Lower lobe of right lung (tissue), 2 donors: ENCODE measurements around the gene IRAG1. TPM values are rescaled to one million over a fixed set of nuclear protein-coding genes. Genes with fewer than 3 reads are reported as not detected.

Source experiments
- ATAC-seq, 2 donors: fragments of 200-7000 bp; cut with Tn5 transposase; one replicate each; pipeline ENCODE4 v1.9.1; 2020 to 2022; ENCODE audit warnings: mild to moderate bottlenecking in 2 of 2, moderate library complexity in 2 of 2
- DNase-seq: peaks from one replicate; pipeline ENCODE4 v3.0.0-alpha.2; 2020
- H3K27ac ChIP-seq: fragments of 200-600 bp; one replicate; pipeline ENCODE4 v1.8.0; 2022
- H3K27me3 ChIP-seq: fragments of 200-600 bp; one replicate; pipeline ENCODE4 v1.8.0; 2022; ENCODE audit warnings: low read depth
- H3K36me3 ChIP-seq: fragments of 200-600 bp; one replicate; pipeline ENCODE4 v1.8.0; 2022; ENCODE audit warnings: mild to moderate bottlenecking
- H3K4me1 ChIP-seq: fragments of 200-600 bp; one replicate; pipeline ENCODE4 v1.8.0; 2022
- H3K4me3 ChIP-seq: fragments of 200-600 bp; one replicate; pipeline ENCODE4 v1.8.0; 2022; ENCODE audit warnings: mild to moderate bottlenecking
- H3K9me3 ChIP-seq: fragments of 200-600 bp; one replicate; pipeline ENCODE4 v1.8.0; 2022
- intact Hi-C: fragments of 100-400 bp; cut with DNase I; formaldehyde crosslinking; loops from one replicate; pipeline ENCODE4 v1.11.0; 2022
- total RNA-seq: library from RNA; stranded (reverse); fragmentation: NEBNext Ultra II Directional; extraction: Animal tissue kit (Norgen Biotek cat#: 25700); gene quantifications from one replicate; pipeline ENCODE4 v1.2.1, GENCODE V29; 2021
- TF ChIP-seq, protein P1 (sequence below): fragments of 200-600 bp; IDR thresholded peaks from one replicate; pipeline ENCODE4 v1.8.0; 2022; ENCODE audit warnings: antibody characterized with exemption, mild to moderate bottlenecking
- donor health status: DM: no; HTN: yes; CAD: no; lungs with severe emphysema.

The IRAG1 gene
- total RNA-seq, 1 donor from 2014 or later: 12.9 TPM

DNA sequence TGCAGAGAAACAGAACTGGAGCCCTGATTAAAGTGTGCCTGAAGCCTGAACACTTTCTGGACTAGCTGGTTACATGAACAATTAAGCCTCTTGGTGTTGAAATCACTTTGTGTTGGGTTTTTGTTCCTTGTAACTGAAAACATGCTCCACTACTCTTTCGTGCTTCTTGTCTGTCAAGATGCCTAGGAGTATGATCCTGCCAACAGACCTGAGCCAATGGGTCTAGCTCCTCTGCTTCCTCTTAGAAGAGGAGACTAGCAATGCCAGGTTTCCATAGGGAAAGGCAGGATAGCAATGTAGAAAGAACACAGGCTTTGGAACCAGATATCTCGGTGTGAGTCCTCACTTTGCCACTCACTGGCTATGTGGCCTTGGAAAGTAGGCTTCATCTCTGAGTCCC, 40.3 kb downstream of the IRAG1 start:
- Histone ChIP-seq H3K4me3 (no peak overlapping the region), H3K27me3 (no peaks in the 10 kb centered on the region), H3K27ac (peak overlapping the region; percentile 44), H3K4me1 (peaks cover 75% of the 10 kb centered on the region), H3K9me3 (no peaks in the 10 kb centered on the region), H3K36me3 (no peaks in the 10 kb centered on the region)
- no peak for DNase-seq
- TF ChIP-seq, protein P1, sequence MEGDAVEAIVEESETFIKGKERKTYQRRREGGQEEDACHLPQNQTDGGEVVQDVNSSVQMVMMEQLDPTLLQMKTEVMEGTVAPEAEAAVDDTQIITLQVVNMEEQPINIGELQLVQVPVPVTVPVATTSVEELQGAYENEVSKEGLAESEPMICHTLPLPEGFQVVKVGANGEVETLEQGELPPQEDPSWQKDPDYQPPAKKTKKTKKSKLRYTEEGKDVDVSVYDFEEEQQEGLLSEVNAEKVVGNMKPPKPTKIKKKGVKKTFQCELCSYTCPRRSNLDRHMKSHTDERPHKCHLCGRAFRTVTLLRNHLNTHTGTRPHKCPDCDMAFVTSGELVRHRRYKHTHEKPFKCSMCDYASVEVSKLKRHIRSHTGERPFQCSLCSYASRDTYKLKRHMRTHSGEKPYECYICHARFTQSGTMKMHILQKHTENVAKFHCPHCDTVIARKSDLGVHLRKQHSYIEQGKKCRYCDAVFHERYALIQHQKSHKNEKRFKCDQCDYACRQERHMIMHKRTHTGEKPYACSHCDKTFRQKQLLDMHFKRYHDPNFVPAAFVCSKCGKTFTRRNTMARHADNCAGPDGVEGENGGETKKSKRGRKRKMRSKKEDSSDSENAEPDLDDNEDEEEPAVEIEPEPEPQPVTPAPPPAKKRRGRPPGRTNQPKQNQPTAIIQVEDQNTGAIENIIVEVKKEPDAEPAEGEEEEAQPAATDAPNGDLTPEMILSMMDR: no peak
- ATAC-seq: no peak
- intact Hi-C loops: no loop called here

DNA sequence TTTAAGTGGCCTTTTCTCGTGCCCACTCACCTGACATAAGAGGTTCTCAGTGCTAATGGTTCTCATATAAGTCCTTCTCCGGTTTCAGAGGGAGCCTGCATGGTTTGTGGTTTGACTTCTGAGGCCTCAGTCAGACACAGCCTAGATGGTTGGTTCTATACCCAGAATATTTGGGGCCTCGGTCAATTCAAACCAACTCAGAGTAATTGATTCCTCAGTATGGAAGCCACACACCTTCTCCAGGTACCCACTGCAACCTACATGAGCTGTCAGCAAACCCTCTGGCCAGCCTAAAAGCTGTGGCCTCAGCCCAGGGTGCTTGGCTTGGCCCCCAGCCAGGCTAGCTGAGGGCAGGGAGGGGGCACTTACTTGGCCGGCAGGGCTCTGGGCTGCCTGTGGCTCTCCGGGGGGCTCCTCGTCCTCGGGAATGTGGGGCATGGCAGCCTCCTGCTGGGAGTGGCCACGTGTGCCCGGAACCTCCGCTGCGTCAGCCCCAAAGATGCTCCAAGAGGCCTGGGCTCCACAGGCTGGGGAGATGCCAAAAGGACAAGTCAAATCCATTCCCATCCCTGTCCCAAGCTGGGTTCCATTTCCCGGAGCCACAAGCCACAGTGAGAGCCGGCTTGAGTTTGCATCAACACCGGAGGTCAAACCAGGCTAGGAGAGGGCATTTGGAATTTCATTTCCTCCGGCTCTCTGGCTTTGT, 41.7 kb downstream of the IRAG1 start:
- Histone ChIP-seq H3K27ac (peak overlapping the region; percentile 63), H3K4me3 (no peak overlapping the region), H3K4me1 (peaks cover 70% of the 10 kb centered on the region), H3K27me3 (no peaks in the 10 kb centered on the region), H3K9me3 (no peaks in the 10 kb centered on the region), H3K36me3 (no peaks in the 10 kb centered on the region)
- intact Hi-C loops: no loop called here
- ATAC-seq (peak in 1 of 2 donors; percentile 40), DNase-seq (no peak)
- TF ChIP-seq, protein P1: no peak

DNA sequence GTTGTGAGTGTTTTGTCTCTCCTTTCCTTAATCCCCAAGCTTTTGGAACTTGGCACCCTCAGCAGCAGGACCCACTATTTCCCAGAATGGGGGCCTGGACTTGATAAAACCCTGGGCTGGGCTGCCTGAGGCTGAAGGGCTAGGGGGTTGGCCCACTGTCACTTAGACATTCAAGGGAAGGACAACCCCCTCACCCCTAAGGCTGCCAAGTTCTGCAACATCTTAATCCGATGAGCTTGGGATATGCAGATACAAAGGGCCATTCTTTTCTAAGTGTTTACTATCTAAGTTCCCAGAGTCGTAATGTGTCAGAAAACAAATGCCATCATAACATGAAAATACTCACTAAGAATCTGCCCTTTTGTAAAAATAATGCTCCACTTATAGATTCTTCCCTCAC, 42.9 kb downstream of the IRAG1 start:
- H3K27me3 ChIP-seq: no peaks in the 10 kb centered on the region
- H3K27ac ChIP-seq: no peak overlapping the region
- TF ChIP-seq, protein P1: no peak
- ATAC-seq (no peak), DNase-seq (no peak)
- no peaks in the 10 kb centered on the region for H3K9me3 ChIP-seq
- H3K36me3 ChIP-seq: no peaks in the 10 kb centered on the region
- H3K4me1 ChIP-seq: peaks cover 67% of the 10 kb centered on the region
- H3K4me3 ChIP-seq: no peak overlapping the region
- intact Hi-C loops: no loop called here

DNA sequence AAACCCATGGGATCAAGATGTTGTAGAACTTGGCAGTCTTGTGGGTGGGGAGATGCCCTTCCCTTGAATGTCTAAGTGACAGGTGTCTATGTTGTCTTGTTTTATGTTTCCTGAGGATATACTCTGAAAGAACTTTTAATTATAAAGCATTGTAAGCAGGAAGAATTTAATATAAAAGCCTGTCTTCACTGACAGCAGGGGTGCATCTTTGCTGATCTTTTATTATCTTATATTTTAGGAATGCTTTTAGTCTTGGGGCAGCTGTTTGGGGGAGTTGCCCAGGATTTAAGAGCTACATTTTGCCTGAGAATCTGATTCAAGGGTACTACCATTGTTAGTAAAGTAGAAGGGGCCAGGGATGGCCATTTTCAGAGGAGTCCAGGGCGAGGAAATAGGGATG, 43.4 kb downstream of the IRAG1 start:
- Histone ChIP-seq H3K27ac (no peak overlapping the region), H3K9me3 (no peaks in the 10 kb centered on the region), H3K4me1 (peaks cover 64% of the 10 kb centered on the region), H3K4me3 (no peak overlapping the region), H3K36me3 (no peaks in the 10 kb centered on the region), H3K27me3 (no peaks in the 10 kb centered on the region)
- no peak for DNase-seq
- intact Hi-C loops: no loop called here
- TF ChIP-seq, protein P1: no peak
- ATAC-seq: no peak

DNA sequence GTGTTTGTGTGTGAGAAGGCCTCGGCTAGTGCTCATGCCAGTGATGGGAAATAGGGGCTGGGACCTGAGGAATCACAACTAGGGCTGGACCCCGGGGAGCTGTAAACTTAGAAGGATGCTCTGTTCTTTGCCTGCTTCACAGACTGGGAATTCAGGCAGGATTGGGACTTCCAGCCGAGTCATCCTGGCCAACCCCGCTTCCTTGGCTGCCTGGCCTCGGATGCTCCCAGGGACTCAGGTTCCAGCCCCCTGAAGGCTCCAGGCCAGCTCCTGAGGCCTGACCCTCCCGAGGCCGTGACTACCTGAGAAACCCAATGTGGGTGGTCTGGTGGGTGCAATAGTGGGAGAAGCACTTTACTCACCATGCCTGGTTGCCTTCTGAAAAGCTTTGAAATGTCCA, 44.7 kb downstream of the IRAG1 start:
- peaks cover 55% of the 10 kb centered on the region for H3K4me1 ChIP-seq
- TF ChIP-seq, protein P1: no peak
- no peak overlapping the region for H3K4me3 ChIP-seq
- intact Hi-C loops: no loop called here
- DNase-seq (no peak), ATAC-seq (no peak)
- no peaks in the 10 kb centered on the region for H3K9me3 ChIP-seq
- H3K36me3 ChIP-seq: no peaks in the 10 kb centered on the region
- H3K27me3 ChIP-seq: no peaks in the 10 kb centered on the region
- H3K27ac ChIP-seq: no peak overlapping the region
